HEK293 (cell line): ENCODE results near the gene TK1.

Experiments used
- BCL11B ChIP-seq: fragments of 450-650 bp; formaldehyde crosslinking; IDR thresholded peaks from 2 replicates; pipeline ENCODE4 v1.5.1; 2016; ENCODE audit warnings: low read depth, missing biosample characterization, missing genetic modification characterization
- GLIS1 ChIP-seq: fragments of 450-650 bp; formaldehyde crosslinking; IDR thresholded peaks from 2 replicates; pipeline ENCODE4 v1.5.1; 2016; ENCODE audit warnings: missing biosample characterization, missing genetic modification characterization
- HOXC10 ChIP-seq: sonication (generic); formaldehyde crosslinking; IDR thresholded peaks from 2 replicates; pipeline ENCODE4 v1.8.1; 2023; ENCODE audit warnings: mild to moderate bottlenecking, missing genetic modification reagents
- KLF10 ChIP-seq: fragments of 450-650 bp; IDR thresholded peaks from 2 replicates; pipeline ENCODE4 v1.5.1; 2018; ENCODE audit warnings: missing biosample characterization, mild to moderate bottlenecking, missing genetic modification characterization
- KLF9 ChIP-seq: fragments of 450-650 bp; formaldehyde crosslinking; IDR thresholded peaks from 2 replicates; pipeline ENCODE4 v1.5.1; 2016; ENCODE audit warnings: missing biosample characterization, missing genetic modification characterization, low read depth
- OVOL3 ChIP-seq: fragments of 450-650 bp; formaldehyde crosslinking; IDR thresholded peaks from 2 replicates; pipeline ENCODE4 v1.5.1; 2016; ENCODE audit warnings: missing biosample characterization, missing genetic modification characterization
- SP7 ChIP-seq: fragments of 450-650 bp; formaldehyde crosslinking; IDR thresholded peaks from 2 replicates; pipeline ENCODE4 v1.5.1; 2016; ENCODE audit warnings: missing biosample characterization, missing genetic modification characterization
- WT1 ChIP-seq: fragments of 450-650 bp; formaldehyde crosslinking; IDR thresholded peaks from 2 replicates; pipeline ENCODE4 v1.5.1; 2016; ENCODE audit warnings: missing biosample characterization, missing genetic modification characterization
- ZBTB48 ChIP-seq: fragments of 450-650 bp; formaldehyde crosslinking; IDR thresholded peaks from 2 replicates; pipeline ENCODE4 v1.5.1; 2016; ENCODE audit warnings: missing biosample characterization, missing genetic modification characterization
- ZEB2 ChIP-seq: fragments of 450-650 bp; formaldehyde crosslinking; IDR thresholded peaks from 2 replicates; pipeline ENCODE4 v1.5.1; 2016; ENCODE audit warnings: missing biosample characterization, missing genetic modification characterization
- ZFP69B ChIP-seq: fragments of 450-650 bp; formaldehyde crosslinking; IDR thresholded peaks from 2 replicates; pipeline ENCODE4 v1.5.1; 2016; ENCODE audit warnings: missing biosample characterization, missing genetic modification characterization
- ZNF121 ChIP-seq: fragments of 450-650 bp; formaldehyde crosslinking; IDR thresholded peaks from 2 replicates; pipeline ENCODE4 v1.5.1; 2016; ENCODE audit warnings: missing biosample characterization, missing genetic modification characterization
- ZNF140 ChIP-seq: fragments of 450-650 bp; formaldehyde crosslinking; IDR thresholded peaks from 2 replicates; pipeline ENCODE4 v1.5.1; 2016; ENCODE audit warnings: missing biosample characterization, missing genetic modification characterization
- ZNF2 ChIP-seq: fragments of 450-650 bp; formaldehyde crosslinking; IDR thresholded peaks from 2 replicates; pipeline ENCODE4 v1.5.1; 2016; ENCODE audit warnings: missing biosample characterization, missing genetic modification characterization
- ZNF335 ChIP-seq: fragments of 450-650 bp; formaldehyde crosslinking; conservative IDR thresholded peaks from 2 replicates; pipeline ENCODE4 v1.5.1; 2016; ENCODE audit warnings: missing biosample characterization, missing genetic modification characterization
- ZNF391 ChIP-seq: fragments of 450-650 bp; formaldehyde crosslinking; IDR thresholded peaks from 2 replicates; pipeline ENCODE4 v1.5.1; 2016; ENCODE audit warnings: low read depth, missing biosample characterization, missing genetic modification characterization, borderline replicate concordance
- ZNF394 ChIP-seq: fragments of 450-650 bp; formaldehyde crosslinking; IDR thresholded peaks from 2 replicates; pipeline ENCODE4 v1.5.1; 2016; ENCODE audit warnings: missing biosample characterization, missing genetic modification characterization, mild to moderate bottlenecking, moderate library complexity, borderline replicate concordance
- ZNF555 ChIP-seq: fragments of 450-650 bp; formaldehyde crosslinking; conservative IDR thresholded peaks from 2 replicates; pipeline ENCODE4 v1.5.1; 2017; ENCODE audit warnings: missing biosample characterization, mild to moderate bottlenecking, missing genetic modification characterization, inconsistent platforms
- ZNF623 ChIP-seq: fragments of 450-650 bp; formaldehyde crosslinking; IDR thresholded peaks from 2 replicates; pipeline ENCODE4 v1.5.1; 2016; ENCODE audit warnings: missing biosample characterization, missing genetic modification characterization
- ZNF629 ChIP-seq: fragments of 450-650 bp; formaldehyde crosslinking; IDR thresholded peaks from 2 replicates; pipeline ENCODE4 v1.5.1; 2017; ENCODE audit warnings: missing biosample characterization, missing genetic modification characterization
- ZNF658 ChIP-seq: fragments of 450-650 bp; formaldehyde crosslinking; IDR thresholded peaks from 2 replicates; pipeline ENCODE4; 2016; ENCODE audit warnings: missing biosample characterization, missing genetic modification characterization
- ZNF785 ChIP-seq: fragments of 450-650 bp; formaldehyde crosslinking; IDR thresholded peaks from 2 replicates; pipeline ENCODE4 v1.5.1; 2016; ENCODE audit warnings: missing biosample characterization, missing genetic modification characterization
- ZNF791 ChIP-seq: fragments of 450-650 bp; formaldehyde crosslinking; IDR thresholded peaks from 2 replicates; pipeline ENCODE4 v1.5.1; 2016; ENCODE audit warnings: missing biosample characterization, missing genetic modification characterization
- TF ChIP-seq, protein P1 (sequence below): fragments of 450-650 bp; formaldehyde crosslinking; IDR thresholded peaks from 2 replicates; pipeline ENCODE4 v1.5.1; 2016; ENCODE audit warnings: missing biosample characterization, missing genetic modification characterization
- TF ChIP-seq, protein P2 (sequence below): fragments of 450-650 bp; formaldehyde crosslinking; IDR thresholded peaks from 2 replicates; pipeline ENCODE4 v1.5.1; 2016; ENCODE audit warnings: missing biosample characterization, missing genetic modification characterization
- TF ChIP-seq, protein P3 (sequence below): fragments of 450-650 bp; formaldehyde crosslinking; IDR thresholded peaks from 2 replicates; pipeline ENCODE4 v1.5.1; 2016; ENCODE audit warnings: missing biosample characterization, missing genetic modification characterization
- TF ChIP-seq, protein P4 (sequence below): fragments of 450-650 bp; formaldehyde crosslinking; IDR thresholded peaks from 2 replicates; pipeline ENCODE4 v1.5.1; 2016; ENCODE audit warnings: missing biosample characterization, missing genetic modification characterization
- TF ChIP-seq, protein P5 (sequence below): fragments of 450-650 bp; formaldehyde crosslinking; IDR thresholded peaks from 2 replicates; pipeline ENCODE4 v1.5.0; 2017; ENCODE audit warnings: missing biosample characterization, missing genetic modification characterization, borderline replicate concordance
- TF ChIP-seq, protein P6 (sequence below): fragments of 450-650 bp; formaldehyde crosslinking; IDR thresholded peaks from 2 replicates; pipeline ENCODE4 v1.5.1; 2016; ENCODE audit warnings: missing biosample characterization, missing genetic modification characterization

The TK1 gene

DNA sequence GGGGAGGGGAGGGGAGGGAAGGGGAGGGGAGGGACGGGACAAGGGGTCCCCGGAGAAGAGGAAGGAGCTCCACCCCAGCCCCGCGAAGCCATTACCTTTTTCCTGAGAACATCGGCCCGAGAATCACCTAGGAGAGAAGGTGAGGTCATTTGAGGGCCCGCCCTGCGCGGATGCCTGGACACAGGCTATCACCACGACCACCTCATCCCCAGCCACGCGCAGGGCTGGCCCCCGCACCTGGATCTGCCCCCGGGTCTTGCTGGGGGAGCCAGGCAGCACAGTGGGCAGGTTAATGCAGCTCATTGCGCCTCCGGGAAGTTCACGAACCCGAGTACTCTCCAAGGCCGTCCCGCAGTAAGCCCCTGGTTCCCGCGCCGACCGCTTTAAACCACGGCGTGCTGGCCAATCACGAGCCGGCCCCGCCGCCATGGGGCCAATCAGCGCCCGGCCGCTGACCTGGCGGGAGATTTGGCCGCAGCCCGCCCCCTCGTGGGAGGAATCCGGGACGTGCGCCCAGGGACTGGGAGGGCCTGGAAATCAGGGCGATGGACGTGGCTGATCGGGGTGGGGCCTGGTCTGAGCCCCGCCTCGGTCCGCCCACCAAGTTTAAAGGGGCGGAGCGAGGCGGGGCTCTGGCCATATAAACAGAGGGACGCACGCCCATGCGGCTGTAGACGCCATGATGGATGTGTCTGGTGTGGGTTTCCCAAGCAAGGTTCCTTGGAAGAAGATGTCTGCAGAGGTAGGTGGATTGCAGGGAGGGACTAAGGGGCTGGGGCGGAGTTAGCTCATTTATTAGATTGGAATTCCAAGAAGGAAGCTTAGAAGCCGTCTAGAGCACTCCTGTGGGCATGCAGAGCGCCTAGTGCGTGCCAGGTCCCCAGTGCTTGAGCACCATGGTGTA is at the start of gene TK1, which contains the start of gene AFMID (continued):
- TF ChIP-seq, protein P1, sequence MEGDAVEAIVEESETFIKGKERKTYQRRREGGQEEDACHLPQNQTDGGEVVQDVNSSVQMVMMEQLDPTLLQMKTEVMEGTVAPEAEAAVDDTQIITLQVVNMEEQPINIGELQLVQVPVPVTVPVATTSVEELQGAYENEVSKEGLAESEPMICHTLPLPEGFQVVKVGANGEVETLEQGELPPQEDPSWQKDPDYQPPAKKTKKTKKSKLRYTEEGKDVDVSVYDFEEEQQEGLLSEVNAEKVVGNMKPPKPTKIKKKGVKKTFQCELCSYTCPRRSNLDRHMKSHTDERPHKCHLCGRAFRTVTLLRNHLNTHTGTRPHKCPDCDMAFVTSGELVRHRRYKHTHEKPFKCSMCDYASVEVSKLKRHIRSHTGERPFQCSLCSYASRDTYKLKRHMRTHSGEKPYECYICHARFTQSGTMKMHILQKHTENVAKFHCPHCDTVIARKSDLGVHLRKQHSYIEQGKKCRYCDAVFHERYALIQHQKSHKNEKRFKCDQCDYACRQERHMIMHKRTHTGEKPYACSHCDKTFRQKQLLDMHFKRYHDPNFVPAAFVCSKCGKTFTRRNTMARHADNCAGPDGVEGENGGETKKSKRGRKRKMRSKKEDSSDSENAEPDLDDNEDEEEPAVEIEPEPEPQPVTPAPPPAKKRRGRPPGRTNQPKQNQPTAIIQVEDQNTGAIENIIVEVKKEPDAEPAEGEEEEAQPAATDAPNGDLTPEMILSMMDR (tag by site-specific recombination), result peak; percentile 99
- TF ChIP-seq GLIS1 (tag by site-specific recombination) (peak; percentile 80), ZNF394 (tag by site-specific recombination) (peak; percentile 38; the same call in 1 of the 2 replicates), KLF10 (peak; percentile 57; the same call in 1 of the 2 replicates), ZBTB48 (peak; percentile 68), ZNF2 (tag by site-specific recombination) (peak; percentile 75; the same call in 1 of the 2 replicates), ZNF658 (tag by site-specific recombination) (no peak), ZNF391 (tag by site-specific recombination) (peak; percentile 92; the same call in 1 of the 2 replicates), WT1 (tag by site-specific recombination) (peak; percentile 53), SP7 (tag by site-specific recombination) (peak; percentile 89), ZNF623 (tag by site-specific recombination) (0 out of 2 replicates have a peak, but pooled peaks have one; percentile 11), ZNF121 (tag by site-specific recombination) (no peak), OVOL3 (tag by site-specific recombination) (peak; percentile 78; the same call in 1 of the 2 replicates), ZNF555 (tag by site-specific recombination) (no peak), ZNF629 (tag by site-specific recombination) (peak; percentile 56), BCL11B (peak; percentile 95), KLF9 (tag by site-specific recombination) (peak; percentile 77), ZEB2 (tag by site-specific recombination) (peak; percentile 77), ZFP69B (tag by site-specific recombination) (peak; percentile 74), ZNF140 (tag by site-specific recombination) (no peak), ZNF791 (tag by site-specific recombination) (no peak), ZNF785 (0 out of 2 replicates have a peak, but pooled peaks have one; percentile 67), ZNF335 (tag by site-specific recombination) (peak; percentile 95), HOXC10 (no peak)
- TF ChIP-seq, protein P2, sequence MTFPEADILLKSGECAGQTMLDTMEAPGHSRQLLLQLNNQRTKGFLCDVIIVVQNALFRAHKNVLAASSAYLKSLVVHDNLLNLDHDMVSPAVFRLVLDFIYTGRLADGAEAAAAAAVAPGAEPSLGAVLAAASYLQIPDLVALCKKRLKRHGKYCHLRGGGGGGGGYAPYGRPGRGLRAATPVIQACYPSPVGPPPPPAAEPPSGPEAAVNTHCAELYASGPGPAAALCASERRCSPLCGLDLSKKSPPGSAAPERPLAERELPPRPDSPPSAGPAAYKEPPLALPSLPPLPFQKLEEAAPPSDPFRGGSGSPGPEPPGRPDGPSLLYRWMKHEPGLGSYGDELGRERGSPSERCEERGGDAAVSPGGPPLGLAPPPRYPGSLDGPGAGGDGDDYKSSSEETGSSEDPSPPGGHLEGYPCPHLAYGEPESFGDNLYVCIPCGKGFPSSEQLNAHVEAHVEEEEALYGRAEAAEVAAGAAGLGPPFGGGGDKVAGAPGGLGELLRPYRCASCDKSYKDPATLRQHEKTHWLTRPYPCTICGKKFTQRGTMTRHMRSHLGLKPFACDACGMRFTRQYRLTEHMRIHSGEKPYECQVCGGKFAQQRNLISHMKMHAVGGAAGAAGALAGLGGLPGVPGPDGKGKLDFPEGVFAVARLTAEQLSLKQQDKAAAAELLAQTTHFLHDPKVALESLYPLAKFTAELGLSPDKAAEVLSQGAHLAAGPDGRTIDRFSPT (tag by site-specific recombination), result no peak
- TF ChIP-seq, protein P3, sequence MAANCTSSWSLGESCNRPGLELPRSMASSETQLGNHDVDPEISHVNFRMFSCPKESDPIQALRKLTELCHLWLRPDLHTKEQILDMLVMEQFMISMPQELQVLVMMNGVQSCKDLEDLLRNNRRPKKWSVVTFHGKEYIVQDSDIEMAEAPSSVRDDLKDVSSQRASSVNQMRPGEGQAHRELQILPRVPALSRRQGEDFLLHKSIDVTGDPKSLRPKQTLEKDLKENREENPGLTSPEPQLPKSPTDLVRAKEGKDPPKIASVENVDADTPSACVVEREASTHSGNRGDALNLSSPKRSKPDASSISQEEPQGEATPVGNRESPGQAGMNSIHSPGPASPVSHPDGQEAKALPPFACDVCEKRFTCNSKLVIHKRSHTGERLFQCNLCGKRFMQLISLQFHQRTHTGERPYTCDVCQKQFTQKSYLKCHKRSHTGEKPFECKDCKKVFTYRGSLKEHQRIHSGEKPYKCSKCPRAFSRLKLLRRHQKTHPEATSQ, result peak; percentile 56; the same call in 1 of the 2 replicates
- TF ChIP-seq, protein P4, sequence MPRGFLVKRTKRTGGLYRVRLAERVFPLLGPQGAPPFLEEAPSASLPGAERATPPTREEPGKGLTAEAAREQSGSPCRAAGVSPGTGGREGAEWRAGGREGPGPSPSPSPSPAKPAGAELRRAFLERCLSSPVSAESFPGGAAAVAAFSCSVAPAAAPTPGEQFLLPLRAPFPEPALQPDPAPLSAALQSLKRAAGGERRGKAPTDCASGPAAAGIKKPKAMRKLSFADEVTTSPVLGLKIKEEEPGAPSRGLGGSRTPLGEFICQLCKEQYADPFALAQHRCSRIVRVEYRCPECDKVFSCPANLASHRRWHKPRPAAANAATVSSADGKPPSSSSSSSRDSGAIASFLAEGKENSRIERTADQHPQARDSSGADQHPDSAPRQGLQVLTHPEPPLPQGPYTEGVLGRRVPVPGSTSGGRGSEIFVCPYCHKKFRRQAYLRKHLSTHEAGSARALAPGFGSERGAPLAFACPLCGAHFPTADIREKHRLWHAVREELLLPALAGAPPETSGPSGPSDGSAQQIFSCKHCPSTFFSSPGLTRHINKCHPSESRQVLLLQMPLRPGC, result peak; percentile 82
- TF ChIP-seq, protein P5, sequence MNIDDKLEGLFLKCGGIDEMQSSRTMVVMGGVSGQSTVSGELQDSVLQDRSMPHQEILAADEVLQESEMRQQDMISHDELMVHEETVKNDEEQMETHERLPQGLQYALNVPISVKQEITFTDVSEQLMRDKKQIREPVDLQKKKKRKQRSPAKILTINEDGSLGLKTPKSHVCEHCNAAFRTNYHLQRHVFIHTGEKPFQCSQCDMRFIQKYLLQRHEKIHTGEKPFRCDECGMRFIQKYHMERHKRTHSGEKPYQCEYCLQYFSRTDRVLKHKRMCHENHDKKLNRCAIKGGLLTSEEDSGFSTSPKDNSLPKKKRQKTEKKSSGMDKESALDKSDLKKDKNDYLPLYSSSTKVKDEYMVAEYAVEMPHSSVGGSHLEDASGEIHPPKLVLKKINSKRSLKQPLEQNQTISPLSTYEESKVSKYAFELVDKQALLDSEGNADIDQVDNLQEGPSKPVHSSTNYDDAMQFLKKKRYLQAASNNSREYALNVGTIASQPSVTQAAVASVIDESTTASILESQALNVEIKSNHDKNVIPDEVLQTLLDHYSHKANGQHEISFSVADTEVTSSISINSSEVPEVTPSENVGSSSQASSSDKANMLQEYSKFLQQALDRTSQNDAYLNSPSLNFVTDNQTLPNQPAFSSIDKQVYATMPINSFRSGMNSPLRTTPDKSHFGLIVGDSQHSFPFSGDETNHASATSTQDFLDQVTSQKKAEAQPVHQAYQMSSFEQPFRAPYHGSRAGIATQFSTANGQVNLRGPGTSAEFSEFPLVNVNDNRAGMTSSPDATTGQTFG (tag by site-specific recombination), result no peak
- TF ChIP-seq, protein P6, sequence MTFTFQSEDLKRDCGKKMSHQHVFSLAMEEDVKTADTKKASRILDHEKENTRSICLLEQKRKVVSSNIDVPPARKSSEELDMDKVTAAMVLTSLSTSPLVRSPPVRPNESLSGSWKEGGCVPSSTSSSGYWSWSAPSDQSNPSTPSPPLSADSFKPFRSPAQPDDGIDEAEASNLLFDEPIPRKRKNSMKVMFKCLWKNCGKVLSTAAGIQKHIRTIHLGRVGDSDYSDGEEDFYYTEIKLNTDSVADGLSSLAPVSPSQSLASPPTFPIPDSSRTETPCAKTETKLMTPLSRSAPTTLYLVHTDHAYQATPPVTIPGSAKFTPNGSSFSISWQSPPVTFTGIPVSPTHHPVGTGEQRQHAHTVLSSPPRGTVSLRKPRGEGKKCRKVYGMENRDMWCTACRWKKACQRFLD, result no peak
